Spleen (tissue), 11 donors: ENCODE data around the gene PODNL1. TPM values are rescaled to one million over a fixed set of nuclear protein-coding genes. Genes with fewer than 3 reads are reported as not detected.

Experiments used
- DNase-seq: peaks from one replicate; pipeline ENCODE4 v3.0.0-alpha.2; 2020
- H3K27ac ChIP-seq, 8 donors: fragments of 200-600 bp; sonication (generic) in 7 of 8; 1 replicate in 4 of 8; 2 replicates in 4 of 8; pipeline versions ENCODE4 v1.5.0 to v1.8.0; 2016 to 2021; ENCODE audit warnings: inconsistent platforms in 4 of 8, mild to moderate bottlenecking in 4 of 8, moderate library complexity in 1 of 8
- H3K27me3 ChIP-seq, 7 donors: fragments of 200-600 bp; sonication (generic) in 6 of 7; replicated peaks in 1 of 7; 1 replicate in 4 of 7; 2 replicates in 3 of 7; pipeline versions ENCODE4 v1.5.0 to v1.8.0; 2016 to 2021; ENCODE audit warnings: inconsistent platforms in 3 of 7, mild to moderate bottlenecking in 1 of 7
- H3K36me3 ChIP-seq, 6 donors: fragments of 200-600 bp; sonication (generic) in 5 of 6; 1 replicate in 4 of 6; 2 replicates in 2 of 6; pipeline versions ENCODE4 v1.5.0 to v1.8.0; 2016 to 2021; ENCODE audit warnings: inconsistent platforms in 2 of 6
- H3K4me1 ChIP-seq, 6 donors: fragments of 200-600 bp; sonication (generic) in 5 of 6; 1 replicate in 3 of 6; 2 replicates in 3 of 6; pipeline versions ENCODE4 v1.5.0 to v1.8.0; 2016 to 2021; ENCODE audit warnings: inconsistent platforms in 3 of 6
- H3K4me3 ChIP-seq, 8 donors: fragments of 200-600 bp; sonication (generic) in 7 of 8; 1 replicate in 4 of 8; 2 replicates in 4 of 8; pipeline versions ENCODE4 v1.5.0 to v1.8.0; 2016 to 2021; ENCODE audit warnings: inconsistent platforms in 4 of 8, mild to moderate bottlenecking in 4 of 8, moderate library complexity in 2 of 8
- H3K9me3 ChIP-seq, 8 donors: fragments of 200-600 bp; sonication (generic) in 7 of 8; 1 replicate in 4 of 8; 2 replicates in 4 of 8; pipeline versions ENCODE4 v1.5.0 to v1.8.0; 2016 to 2021; ENCODE audit warnings: inconsistent platforms in 4 of 8
- CTCF ChIP-seq, 11 experiments: fragments of 200-600 bp in 7 of 11; fragments of 450-650 bp in 4 of 11; sonication (generic) in 4 of 11; IDR thresholded peaks in 8 of 11; conservative IDR thresholded peaks in 3 of 11; 1 replicate in 7 of 11; 2 replicates in 4 of 11; pipeline versions ENCODE4 v1.4.0 to v1.8.0; 2016 to 2021; ENCODE audit warnings: antibody characterized with exemption in 11 of 11, inconsistent platforms in 4 of 11, mild to moderate bottlenecking in 1 of 11
- POLR2A ChIP-seq, 3 donors: fragments of 450-650 bp; IDR thresholded peaks; one replicate each; pipeline ENCODE4 v1.5.1; 2017; ENCODE audit warnings: antibody characterized with exemption in 3 of 3, mild to moderate bottlenecking in 1 of 3
- POLR2AphosphoS5 ChIP-seq, 3 donors: sonication (generic); formaldehyde crosslinking; IDR thresholded peaks; one replicate each; pipeline ENCODE4 v1.5.1; 2017; ENCODE audit warnings: antibody characterized with exemption in 3 of 3
- WGBS, 5 donors: extraction: QIAGEN DNeasy Blood & Tissue Kit in 3 of 5; methylation state at CpG; one replicate each; pipeline versions ENCODE4 v1.1.5 to v1.1.7; 2013 to 2018; 5-methylcytosine and 5-hydroxymethylcytosine counted together
- intact Hi-C: fragments of 100-400 bp; cut with DNase I; formaldehyde crosslinking; loops from one replicate; pipeline ENCODE4 v1.15.0; 2023; ENCODE audit warnings: low total_unique reads
- polyA plus RNA-seq, 3 donors: library from polyadenylated mRNA; stranded (reverse); fragments of 200-250 nt; gene quantifications; one replicate each; pipeline ENCODE4 v1.2.1, GENCODE V29; 2013
- total RNA-seq, 7 donors: library from RNA; depleted of rRNA in 3 of 7; stranded (reverse); fragments of >200 nt in 3 of 7; fragmentation: NEBNext Ultra II Directional in 4 of 7; extraction: Animal tissue kit (Norgen Biotek cat#: 25700) in 4 of 7; gene quantifications; one replicate each; pipeline versions ENCODE4 v1.1.0 to v1.2.1, GENCODE V29; 2016 to 2021
- donor health status: healthy with polysubstance abuse.
- donor health status: DM: no; HTN: no; CAD: no; lungs with moderate emphysema.
- donor health status: DM: no; HTN: no; CAD: no.
- donor health status: Bipolar disorder and iron deficiency.
- donor health status: healthy.
- donor health status: DM: no; HTN: no; CAD: no.
- donor health status: DM: yes; HTN: yes; CAD: no.

The PODNL1 gene
- total and polyA plus RNA-seq, 10 donors = 0.19 to 3.0 (median 0.54) TPM; not detected in 1

GRCh38 chr19:13983213-13983889 is 45.1 kb upstream of the PODNL1 start:
- Histone ChIP-seq H3K9me3 (no peaks in the 10 kb centered on the region), H3K27ac (peak overlapping the region in 5 of 8 donors; percentile 27 to 97 (median 55)), H3K4me1 (peaks cover 35 to 100% (median 82%) of the 10 kb centered on the region in 6 donors), H3K4me3 (no peak overlapping the region), H3K27me3 (no peaks in the 10 kb centered on the region), H3K36me3 (peaks cover 0 to 42% (median 6%) of the 10 kb centered on the region in 6 donors)
- TF ChIP-seq CTCF (IDR thresholded peaks at IDR 0.05 in 8 of 11, conservative IDR thresholded peaks at IDR 0.05 in 3 of 11) = no peak
- TF ChIP-seq POLR2AphosphoS5 (IDR thresholded peaks at IDR 0.05) = peak; percentile 18 to 59 (median 53)
- 64 to 93% (median 66%) methylated on average over 7 to 21 of the region's 21 CpGs for WGBS, 5 donors
- DNase-seq = peak; percentile 89
- intact Hi-C loops = no loop called here

- TF ChIP-seq POLR2A (IDR thresholded peaks at IDR 0.05) = no peak
- TF ChIP-seq CTCF (IDR thresholded peaks at IDR 0.05 in 8 of 11, conservative IDR thresholded peaks at IDR 0.05 in 3 of 11) = no peak
- no peak for TF ChIP-seq POLR2AphosphoS5 (IDR thresholded peaks at IDR 0.05)
- WGBS, 5 donors = 97 to 99% (median 98%) methylated on average over 9 of the region's 9 CpGs
- no peaks in the 10 kb centered on the region for H3K9me3 ChIP-seq
- peak overlapping the region in 5 of 8 donors; percentile 27 to 97 (median 55) for H3K27ac ChIP-seq
- H3K27me3 ChIP-seq = no peaks in the 10 kb centered on the region
- intact Hi-C loops = no loop called here
- peaks cover 0 to 39% (median 6%) of the 10 kb centered on the region in 6 donors for H3K36me3 ChIP-seq
- H3K4me3 ChIP-seq = no peak overlapping the region
- H3K4me1 ChIP-seq = peaks cover 33 to 100% (median 81%) of the 10 kb centered on the region in 6 donors
- no peak for DNase-seq
These were observed 44.6 kb upstream of the PODNL1 start for GRCh38 chr19:13982773-13983172.

GRCh38 chr19:13981988-13982501 is 43.8 kb upstream of the PODNL1 start:
- intact Hi-C loops = no loop called here
- Histone ChIP-seq H3K36me3 (peaks cover 0 to 46% (median 6%) of the 10 kb centered on the region in 6 donors), H3K4me1 (peaks cover 26 to 95% (median 73%) of the 10 kb centered on the region in 6 donors), H3K27me3 (no peaks in the 10 kb centered on the region), H3K4me3 (no peak overlapping the region), H3K9me3 (no peaks in the 10 kb centered on the region), H3K27ac (peak overlapping the region in 2 of 8 donors; percentile 0 to 24)
- TF ChIP-seq POLR2AphosphoS5 (IDR thresholded peaks at IDR 0.05) (peak in 1 of 3 donors; percentile 31), CTCF (IDR thresholded peaks at IDR 0.05 in 8 of 11, conservative IDR thresholded peaks at IDR 0.05 in 3 of 11) (no peak)
- 91 to 96% (median 95%) methylated on average over 7 to 17 of the region's 17 CpGs for WGBS, 5 donors
- no peak for DNase-seq

GRCh38 chr19:13981467-13981866 is 43.2 kb upstream of the PODNL1 start:
- intact Hi-C loops = no loop called here
- H3K9me3 ChIP-seq = no peaks in the 10 kb centered on the region
- H3K4me1 ChIP-seq = peaks cover 22 to 89% (median 68%) of the 10 kb centered on the region in 6 donors
- H3K27ac ChIP-seq = peak overlapping the region in 2 of 8 donors; percentile 0 to 24
- TF ChIP-seq POLR2A (IDR thresholded peaks at IDR 0.05) (no peak), CTCF (IDR thresholded peaks at IDR 0.05 in 8 of 11, conservative IDR thresholded peaks at IDR 0.05 in 3 of 11) (no peak), POLR2AphosphoS5 (IDR thresholded peaks at IDR 0.05) (no peak)
- WGBS, 5 donors = 61 to 79% (median 74%) methylated on average over 7 to 9 of the region's 9 CpGs
- DNase-seq = no peak
- no peak overlapping the region for H3K4me3 ChIP-seq
- H3K27me3 ChIP-seq = no peaks in the 10 kb centered on the region
- peaks cover 0 to 52% (median 6%) of the 10 kb centered on the region in 6 donors for H3K36me3 ChIP-seq
